ENCODE measurements around the gene ECHS1.

- no peak for TF ChIP-seq YY1 (IDR thresholded peaks at IDR 0.05; ENCODE audit: extremely low read depth, insufficient replicate concordance, low read depth, low read length)
- TF ChIP-seq CTCF (IDR thresholded peaks at IDR 0.05 in 2 of 3, conservative IDR thresholded peaks at IDR 0.05 in 1 of 3; ENCODE audit: borderline replicate concordance in 1 of 3, insufficient read depth in 1 of 3, low read depth in 2 of 3, low read length in 2 of 3), result no peak
- no peak for TF ChIP-seq POLR2AphosphoS5 (IDR thresholded peaks at IDR 0.05; ENCODE audit: low read depth, low read length)
Observed at GRCh38 chr10:133350283-133350949, 22.7 kb downstream of the ECHS1 start.
